Choroid plexus epithelial cell (primary cell): ENCODE data around the gene MPZL1.
A peak's percentile ranks its signal among the peaks of the same experiment; 100 is the strongest.

ENCODE experiments used
- DNase-seq: peaks from one replicate; pipeline ENCODE4 v3.0.0-alpha.2; 2010; ENCODE audit warnings: low read depth
- H3K4me3 ChIP-seq: 2 replicates; pipeline ENCODE4 v1.5.1; 2011; ENCODE audit warnings: low read depth, mild to moderate bottlenecking, control low read depth, low read length, moderate library complexity
- CTCF ChIP-seq: conservative IDR thresholded peaks from 2 replicates; pipeline ENCODE4 v1.5.1; 2011; ENCODE audit warnings: low read depth, mild to moderate bottlenecking, control low read depth, inconsistent platforms, low read length, moderate library complexity

MPZL1 gene

GRCh38 chr1:167752219-167752985, 30.6 kb downstream of the MPZL1 start:
- no peak for DNase-seq
- no peak overlapping the region for H3K4me3 ChIP-seq
- TF ChIP-seq CTCF: no peak

GRCh38 chr1:167755654-167756053, 33.9 kb downstream of the MPZL1 start:
- H3K4me3 ChIP-seq: no peak overlapping the region
- no peak for DNase-seq

GRCh38 chr1:167756730-167757405, 35.1 kb downstream of the MPZL1 start:
- H3K4me3 ChIP-seq: no peak overlapping the region
- TF ChIP-seq CTCF: no peak
- DNase-seq: peak; percentile 31

More at GRCh38 chr1:167755654-167756053, 33.9 kb downstream of the MPZL1 start:
- TF ChIP-seq CTCF: no peak

- no peak for DNase-seq
- no peak overlapping the region for H3K4me3 ChIP-seq
- TF ChIP-seq CTCF: no peak
These were observed 35.9 kb downstream of the MPZL1 start for GRCh38 chr1:167757433-167758309.

- no peak for DNase-seq
- no peak for TF ChIP-seq CTCF
- H3K4me3 ChIP-seq: no peak overlapping the region
These were observed 39.6 kb downstream of the MPZL1 start for GRCh38 chr1:167761400-167761799.

- no peak overlapping the region for H3K4me3 ChIP-seq
- no peak for DNase-seq
- TF ChIP-seq CTCF: no peak
These were observed 40.4 kb downstream of the MPZL1 start for GRCh38 chr1:167762061-167762746.
